NB4 (cell line): ENCODE measurements around the gene MGRN1.

ENCODE experiments used
- POLR2A ChIP-seq: IDR thresholded peaks from 2 replicates; pipeline ENCODE4 v1.6.1; 2011; ENCODE audit warnings: mild to moderate bottlenecking; ENCODE audit not compliant: insufficient read length; ENCODE audit errors: extremely low read depth
- TF ChIP-seq, protein P1 (sequence below): IDR thresholded peaks from one replicate; pipeline ENCODE4 v1.5.1; 2012; ENCODE audit warnings: low read depth, low read length
- TF ChIP-seq, protein P2 (sequence below): IDR thresholded peaks from 2 replicates; pipeline ENCODE4 v1.6.1; 2011; ENCODE audit warnings: low read depth, low read length

DNA sequence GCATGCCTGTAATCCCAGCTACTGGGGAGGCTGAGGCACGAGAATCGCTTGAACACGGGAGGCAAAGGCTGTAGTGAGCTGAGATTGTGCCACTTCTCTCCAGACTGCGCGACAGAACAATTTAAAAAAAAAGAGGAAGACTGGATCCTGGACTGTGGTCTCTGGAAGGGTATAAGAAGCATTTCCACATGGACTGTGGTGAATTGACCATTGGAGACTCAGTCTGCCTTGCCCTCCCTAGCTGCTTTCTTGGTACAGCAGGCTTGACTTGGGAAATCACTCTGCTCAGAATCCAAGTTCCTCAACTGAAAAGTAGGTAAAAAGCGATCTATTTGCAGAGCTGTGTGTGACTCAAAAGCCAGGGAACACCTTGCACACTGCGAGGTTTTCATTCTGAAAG is 1.0 kb upstream of the MGRN1 start:
- TF ChIP-seq, protein P1, sequence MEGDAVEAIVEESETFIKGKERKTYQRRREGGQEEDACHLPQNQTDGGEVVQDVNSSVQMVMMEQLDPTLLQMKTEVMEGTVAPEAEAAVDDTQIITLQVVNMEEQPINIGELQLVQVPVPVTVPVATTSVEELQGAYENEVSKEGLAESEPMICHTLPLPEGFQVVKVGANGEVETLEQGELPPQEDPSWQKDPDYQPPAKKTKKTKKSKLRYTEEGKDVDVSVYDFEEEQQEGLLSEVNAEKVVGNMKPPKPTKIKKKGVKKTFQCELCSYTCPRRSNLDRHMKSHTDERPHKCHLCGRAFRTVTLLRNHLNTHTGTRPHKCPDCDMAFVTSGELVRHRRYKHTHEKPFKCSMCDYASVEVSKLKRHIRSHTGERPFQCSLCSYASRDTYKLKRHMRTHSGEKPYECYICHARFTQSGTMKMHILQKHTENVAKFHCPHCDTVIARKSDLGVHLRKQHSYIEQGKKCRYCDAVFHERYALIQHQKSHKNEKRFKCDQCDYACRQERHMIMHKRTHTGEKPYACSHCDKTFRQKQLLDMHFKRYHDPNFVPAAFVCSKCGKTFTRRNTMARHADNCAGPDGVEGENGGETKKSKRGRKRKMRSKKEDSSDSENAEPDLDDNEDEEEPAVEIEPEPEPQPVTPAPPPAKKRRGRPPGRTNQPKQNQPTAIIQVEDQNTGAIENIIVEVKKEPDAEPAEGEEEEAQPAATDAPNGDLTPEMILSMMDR: no peak
- TF ChIP-seq, protein P2, sequence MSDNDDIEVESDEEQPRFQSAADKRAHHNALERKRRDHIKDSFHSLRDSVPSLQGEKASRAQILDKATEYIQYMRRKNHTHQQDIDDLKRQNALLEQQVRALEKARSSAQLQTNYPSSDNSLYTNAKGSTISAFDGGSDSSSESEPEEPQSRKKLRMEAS: no peak
- no peak for TF ChIP-seq POLR2A
